ENCODE measurements around the gene SH3BGRL3. TPM values are rescaled to one million over a fixed set of nuclear protein-coding genes. Genes with fewer than 3 reads are reported as not detected.

The SH3BGRL3 gene
- total RNA-seq, 1 experiment from 2014 or later: 193 TPM

GRCh38 chr1:26290882-26291261 lies 11.0 kb downstream of the SH3BGRL3 start:
- H3K4me1 ChIP-seq (ENCODE audit: control insufficient read depth, insufficient read depth, low read length): no peaks in the 10 kb centered on the region
- ChIA-PET POLR2A (interaction anchor here (0.6 kb wide), 1 partner anchor 861 kb away, joined by 3 read pairs; no protein-coding TSS in a partner anchor), CTCF (interaction anchor here (0.6 kb wide), 1 partner anchor 126 kb away, joined by 5 read pairs; no protein-coding TSS in a partner anchor)
- DNase-seq (ENCODE audit: low read depth, low spot score) (no peak), ATAC-seq (0 out of 2 replicates have a peak, but pooled peaks have one; percentile 20)
- no peaks in the 10 kb centered on the region for H3K9me3 ChIP-seq (ENCODE audit: control insufficient read depth, insufficient read depth, low read depth, low read length)
- intact Hi-C loops (cut with micrococcal nuclease; ENCODE audit: unreplicated experiment): no loop called here
- in situ Hi-C loops (cut with HindIII; ENCODE audit: low pct_unique_long_range_greater_than_20kb, low sequenced_read_pairs): no loop called here
- no peaks in the 10 kb centered on the region for H3K27me3 ChIP-seq (ENCODE audit: control insufficient read depth, insufficient read depth, low read length)
- BruUV-seq (replicated peaks): no TSS peak
- TF ChIP-seq REST (IDR thresholded peaks at IDR 0.05; ENCODE audit: insufficient read depth in 1 of 2, low read depth in 2 of 2, low read length in 1 of 2): no peak
- TF ChIP-seq POLR2AphosphoS5 (IDR thresholded peaks at IDR 0.05; ENCODE audit: low read depth, low read length): no peak
- TF ChIP-seq TCF7L2 (IDR thresholded peaks at IDR 0.05; ENCODE audit: low read depth, low read length): no peak
- TF ChIP-seq SIN3A (IDR thresholded peaks at IDR 0.05; ENCODE audit: borderline replicate concordance, insufficient read depth, low read depth, low read length): no peak
- TF ChIP-seq CTCF (IDR thresholded peaks at IDR 0.05): no peak
- H3K27ac ChIP-seq (ENCODE audit: low read length): no peak overlapping the region
- H3K36me3 ChIP-seq (ENCODE audit: control insufficient read depth, insufficient read depth, low read length): no peaks in the 10 kb centered on the region
- H3K4me3 ChIP-seq (ENCODE audit: low read depth in 2 of 2, low read length in 2 of 2): no peak overlapping the region

- H3K4me3 ChIP-seq (ENCODE audit: low read depth in 2 of 2, low read length in 2 of 2): no peak overlapping the region
- BruUV-seq (replicated peaks): no TSS peak
- H3K27me3 ChIP-seq (ENCODE audit: control insufficient read depth, insufficient read depth, low read length): no peaks in the 10 kb centered on the region
- H3K27ac ChIP-seq (ENCODE audit: low read length): no peak overlapping the region
- no peak for ATAC-seq
- no peak for TF ChIP-seq SIN3A (IDR thresholded peaks at IDR 0.05; ENCODE audit: borderline replicate concordance, insufficient read depth, low read depth, low read length)
- no peak for TF ChIP-seq POLR2AphosphoS5 (IDR thresholded peaks at IDR 0.05; ENCODE audit: low read depth, low read length)
- TF ChIP-seq CTCF (IDR thresholded peaks at IDR 0.05): no peak
- TF ChIP-seq REST (IDR thresholded peaks at IDR 0.05; ENCODE audit: insufficient read depth in 1 of 2, low read depth in 2 of 2, low read length in 1 of 2): no peak
- TF ChIP-seq TCF7L2 (IDR thresholded peaks at IDR 0.05; ENCODE audit: low read depth, low read length): no peak
- POLR2A ChIA-PET: no interaction called here
- DNase-seq (ENCODE audit: low read depth, low spot score): no peak
- intact Hi-C loops (cut with micrococcal nuclease; ENCODE audit: unreplicated experiment) (no loop called here), in situ Hi-C loops (cut with HindIII; ENCODE audit: low pct_unique_long_range_greater_than_20kb, low sequenced_read_pairs) (no loop called here)
- H3K4me1 ChIP-seq (ENCODE audit: control insufficient read depth, insufficient read depth, low read length): no peaks in the 10 kb centered on the region
- H3K36me3 ChIP-seq (ENCODE audit: control insufficient read depth, insufficient read depth, low read length): no peaks in the 10 kb centered on the region
- H3K9me3 ChIP-seq (ENCODE audit: control insufficient read depth, insufficient read depth, low read depth, low read length): no peaks in the 10 kb centered on the region
- CTCF ChIA-PET: no interaction called here
These were observed 11.5 kb downstream of the SH3BGRL3 start for GRCh38 chr1:26291433-26291832.
